Hematopoietic multipotent progenitor cell treated with erythropoietin and hydrocortisone succinate and interleukin-3 and kit ligand, for 6 days (in vitro differentiated cells): ENCODE data around the gene PRLHR.

Experiments used
- DNase-seq: peaks from one replicate; pipeline ENCODE4 v3.0.0-alpha.2; 2015

The PRLHR gene

GRCh38 chr10:118586911-118587310 lies 8.5 kb downstream of the PRLHR start:
- no peak for DNase-seq

DNA sequence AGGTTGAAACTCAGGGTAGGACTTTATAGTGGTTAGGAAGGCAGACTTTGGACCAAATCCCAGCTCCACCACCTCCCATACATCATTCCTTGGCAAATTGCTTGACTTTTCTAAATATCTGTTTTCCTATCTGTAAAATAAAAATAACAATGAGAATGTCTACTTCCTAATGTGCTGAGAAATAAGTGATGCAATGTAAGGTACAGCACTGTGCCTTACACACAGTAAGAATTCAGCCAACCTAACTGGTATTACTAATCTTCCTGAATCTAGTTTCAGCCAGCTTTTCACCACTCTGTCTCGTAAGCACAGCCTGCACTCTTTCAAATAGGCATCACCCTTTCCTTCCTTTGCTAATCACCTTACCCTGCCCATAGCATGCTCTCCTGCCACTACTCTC lies 9.7 kb downstream of the PRLHR start:
- no peak for DNase-seq

GRCh38 chr10:118585234-118585633 lies 10.2 kb downstream of the PRLHR start:
- no peak for DNase-seq

- no peak for DNase-seq
Observed at GRCh38 chr10:118584181-118584954, 11.1 kb downstream of the PRLHR start.

DNA sequence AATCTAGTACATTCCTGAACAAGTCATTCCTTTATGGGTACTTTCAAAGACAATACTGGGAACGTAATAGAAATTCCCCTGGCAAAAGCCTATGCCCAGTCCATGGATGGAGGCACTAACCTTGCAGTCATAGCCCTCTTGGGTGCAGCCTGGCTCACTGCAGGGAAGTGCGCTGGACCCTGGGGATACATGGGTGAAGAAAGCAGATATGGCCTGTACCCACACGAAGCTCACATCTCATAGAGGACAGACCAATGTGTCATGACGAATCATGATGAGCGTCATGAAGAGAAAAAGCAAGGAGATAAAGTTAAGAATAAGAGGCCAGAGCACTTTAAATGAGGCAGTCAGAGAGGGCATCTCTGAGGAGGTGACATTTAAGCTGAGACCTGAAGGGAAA lies 11.8 kb downstream of the PRLHR start:
- no peak for DNase-seq

- no peak for DNase-seq
Observed at GRCh38 chr10:118582511-118582910, 12.9 kb downstream of the PRLHR start.

DNA sequence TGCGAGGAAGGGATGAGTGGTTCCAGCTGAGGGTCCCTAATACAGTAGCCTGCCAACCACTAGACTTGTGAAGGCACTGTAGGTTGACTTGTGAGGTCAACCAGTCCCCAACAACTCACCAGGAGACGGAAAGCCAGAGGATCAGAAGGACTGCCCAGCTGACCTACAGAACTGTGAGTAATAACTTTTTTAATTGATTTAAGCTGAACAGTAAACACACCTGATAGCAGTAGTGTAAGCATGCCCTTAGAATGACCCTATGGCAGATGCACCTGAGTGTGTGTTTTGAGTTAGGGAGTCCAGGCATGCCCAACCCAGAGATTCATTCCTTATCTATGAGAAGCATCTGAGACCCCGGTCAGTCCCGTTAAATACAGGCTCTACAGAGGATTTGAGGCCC lies 14.1 kb downstream of the PRLHR start:
- DNase-seq, result no peak

DNA sequence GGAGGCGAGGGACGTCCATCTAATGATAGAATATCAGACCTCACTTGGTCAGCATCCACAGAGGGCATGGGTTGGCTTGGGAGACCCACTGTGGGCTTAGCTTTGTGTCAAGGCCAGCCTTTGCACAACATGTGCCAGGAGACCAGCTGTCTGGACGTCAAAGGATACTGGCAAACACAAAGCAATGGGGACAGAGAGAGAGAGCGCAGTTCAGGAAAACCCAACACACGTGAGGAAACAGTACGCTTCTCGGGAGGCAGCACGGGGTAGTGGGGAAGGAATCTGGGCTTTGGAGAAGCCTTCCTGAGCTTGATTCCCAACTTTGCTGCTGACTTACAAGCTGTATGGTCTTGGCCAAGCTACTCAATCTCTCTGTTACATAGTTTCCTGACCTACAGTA lies 14.7 kb downstream of the PRLHR start:
- no peak for DNase-seq

DNA sequence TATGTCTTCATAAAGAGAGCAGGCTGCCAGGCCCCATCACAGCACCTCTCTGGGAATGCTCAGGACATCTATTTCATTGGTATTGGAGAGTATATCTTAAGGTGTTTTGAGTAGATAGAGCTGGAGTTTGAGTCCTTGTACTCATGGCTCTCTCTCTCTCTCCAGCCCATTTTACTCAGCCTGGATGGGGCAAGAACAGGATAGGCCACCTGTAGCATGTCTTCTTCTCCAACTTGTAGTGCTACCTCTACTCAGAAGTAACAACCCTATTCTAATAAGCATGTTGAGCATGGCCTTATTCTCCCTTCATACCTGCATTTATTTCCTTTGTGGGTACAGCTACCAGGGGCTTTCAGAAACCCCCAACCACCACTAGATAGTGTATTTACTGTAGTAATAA lies 21.9 kb downstream of the PRLHR start:
- DNase-seq, result no peak

- DNase-seq, result no peak
Observed at GRCh38 chr10:118572256-118573041, 23.0 kb downstream of the PRLHR start.

DNA sequence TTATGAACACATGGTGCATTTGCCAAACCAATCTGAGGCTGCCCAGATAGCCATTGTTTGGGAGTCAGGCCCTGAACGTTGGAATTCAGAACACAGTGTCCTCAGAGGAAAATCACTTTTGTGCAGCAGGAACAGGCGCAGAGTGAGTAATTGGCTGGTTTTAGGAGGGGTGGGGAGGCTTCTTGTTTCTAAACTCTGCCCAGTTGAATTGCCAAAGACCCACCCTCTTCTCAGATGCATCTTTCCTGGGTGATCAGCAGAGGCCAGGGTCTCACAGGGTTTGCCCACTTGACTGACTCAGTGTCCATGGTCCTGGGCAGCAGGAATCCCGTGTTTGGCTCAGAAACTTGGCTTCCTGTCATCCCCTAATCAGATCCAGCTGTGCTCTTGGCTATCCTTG lies 24.3 kb downstream of the PRLHR start:
- no peak for DNase-seq

- no peak for DNase-seq
Observed at GRCh38 chr10:118570591-118570990, 24.9 kb downstream of the PRLHR start.

GRCh38 chr10:118569882-118570252 lies 25.6 kb downstream of the PRLHR start:
- DNase-seq, result no peak

- no peak for DNase-seq
Observed at GRCh38 chr10:118569241-118569881, 26.1 kb downstream of the PRLHR start.

DNA sequence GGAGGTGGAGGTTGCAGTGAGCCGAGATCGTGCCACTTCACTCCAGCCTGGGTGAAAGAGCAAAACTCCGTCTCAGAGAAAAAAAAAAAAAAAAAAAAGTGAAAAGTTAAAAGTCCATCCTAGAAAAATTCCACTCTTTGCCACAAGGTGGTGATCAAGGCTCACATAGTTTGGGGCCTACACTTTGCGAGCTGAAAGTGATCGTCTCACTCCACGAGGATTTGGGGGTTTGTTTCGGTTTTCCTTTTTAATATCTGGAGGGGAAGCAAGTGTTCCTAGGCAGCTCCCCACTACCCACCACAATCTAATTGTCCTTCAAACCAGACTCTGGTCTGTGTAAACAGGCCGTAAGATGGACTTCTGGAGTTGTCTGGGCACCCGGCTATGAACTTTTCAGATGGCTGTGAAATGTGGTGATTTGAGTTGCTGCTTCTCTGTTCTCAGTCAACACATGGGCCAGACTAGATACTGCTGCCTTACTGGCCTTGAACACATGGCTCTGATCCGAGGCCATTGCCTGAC lies 27.1 kb downstream of the PRLHR start:
- peak; percentile 87 for DNase-seq

DNA sequence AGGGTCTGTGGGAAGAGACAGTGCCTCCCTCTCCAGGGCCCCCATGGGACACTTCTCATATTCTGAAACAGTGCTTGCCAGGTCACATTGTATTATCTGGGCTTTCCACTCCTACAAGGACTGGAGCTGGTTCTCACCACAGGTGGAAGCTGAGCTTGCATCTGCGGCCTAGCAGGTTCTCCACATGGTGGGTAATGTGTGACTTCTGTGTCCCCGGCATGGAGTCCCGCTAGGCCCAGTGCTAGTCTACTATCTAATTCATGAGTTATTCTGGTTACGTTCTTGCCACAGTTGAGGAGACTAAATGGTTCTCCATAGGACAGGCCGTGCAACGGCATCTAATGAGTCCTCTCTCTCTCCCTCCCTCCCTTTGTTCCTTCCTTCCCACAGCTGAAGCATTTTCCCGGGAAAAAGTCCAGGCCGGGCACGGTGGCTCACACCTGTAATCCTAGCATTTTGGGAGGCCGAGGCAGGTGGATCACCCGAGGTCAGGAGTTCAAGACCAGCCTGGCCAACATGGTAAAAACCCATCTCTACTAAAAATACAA lies 27.7 kb downstream of the PRLHR start:
- DNase-seq, result no peak

GRCh38 chr10:118566911-118567310 lies 28.5 kb downstream of the PRLHR start:
- no peak for DNase-seq

DNA sequence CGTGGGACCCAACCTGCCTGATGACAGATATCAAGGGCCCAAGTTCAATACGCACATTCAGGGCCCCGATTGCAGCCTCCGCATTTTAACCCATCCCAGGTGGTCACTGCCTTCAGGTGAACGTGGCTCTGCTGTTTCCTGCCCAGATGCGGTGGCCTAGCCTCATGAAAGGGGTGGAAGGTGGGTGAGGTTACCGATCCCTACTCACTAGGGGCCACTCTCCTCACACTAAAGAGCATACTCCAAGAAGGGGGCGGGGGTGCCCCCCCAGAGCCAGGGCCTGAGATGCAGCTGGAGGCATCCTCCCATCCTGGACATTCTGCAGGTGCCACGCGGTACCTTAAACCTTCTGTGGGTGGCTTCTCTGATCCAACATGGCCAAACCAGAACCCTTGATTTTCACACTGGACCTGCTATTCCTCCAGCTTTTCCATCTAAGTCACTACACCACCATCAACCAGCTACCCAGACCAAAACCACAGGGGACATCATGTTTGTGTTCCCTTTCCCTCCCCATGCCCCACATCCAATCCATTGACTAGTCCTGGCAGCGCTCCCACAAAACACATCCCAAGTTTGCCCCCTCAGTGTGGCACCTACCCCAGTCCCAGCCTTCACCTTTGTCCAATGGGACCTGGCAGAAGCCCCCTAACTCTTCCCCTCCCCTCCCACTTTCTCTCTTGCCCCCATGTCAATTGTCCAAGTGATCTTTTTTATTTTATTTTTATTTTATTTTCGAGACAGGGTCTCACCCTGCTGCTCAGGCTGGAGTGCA lies 30.0 kb downstream of the PRLHR start:
- no peak for DNase-seq

- peak; percentile 2 for DNase-seq
Observed at GRCh38 chr10:118564652-118565051, 30.8 kb downstream of the PRLHR start.

GRCh38 chr10:118564114-118564513 lies 31.3 kb downstream of the PRLHR start:
- no peak for DNase-seq

GRCh38 chr10:118563373-118563890 lies 32.0 kb downstream of the PRLHR start:
- no peak for DNase-seq

DNA sequence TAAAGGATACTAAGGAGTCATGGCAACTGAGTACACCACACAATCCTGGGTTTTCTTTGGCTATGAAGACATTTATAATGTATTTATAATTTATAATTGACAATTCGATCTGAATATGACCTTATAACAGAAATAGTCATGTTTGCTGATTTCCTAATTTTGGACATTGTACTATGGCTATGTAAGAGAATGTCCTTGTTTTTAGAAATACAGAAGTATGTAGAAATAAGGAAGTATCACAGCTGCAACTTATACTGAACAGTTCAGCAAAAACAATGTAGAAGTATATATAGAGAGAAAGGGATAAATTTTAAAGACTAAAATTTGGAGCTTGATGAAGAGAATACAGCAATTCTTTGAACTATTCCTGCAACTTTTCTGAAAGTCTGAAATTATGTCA lies 32.6 kb downstream of the PRLHR start:
- DNase-seq, result peak; percentile 3
